WERI-Rb-1 (cell line): ENCODE measurements around the gene MYO16.
"Not testable (repeated sequence)": the region's sequence is repeated elsewhere in the genome, so short reads cannot be mapped to it uniquely, and the experiment has no call there.

ENCODE experiments used
- DNase-seq: peaks from one replicate; pipeline ENCODE4 v3.0.0-alpha.2; 2020
- H3K27ac ChIP-seq: fragments of 250-450 bp; sonication (Bioruptor Pico); 2 replicates; pipeline ENCODE4 v1.5.1; 2020; ENCODE audit warnings: mild to moderate bottlenecking, moderate library complexity
- H3K27me3 ChIP-seq: fragments of 250-450 bp; sonication (Bioruptor Pico); 2 replicates; pipeline ENCODE4 v1.5.1; 2021; ENCODE audit warnings: mild to moderate bottlenecking, low read depth, moderate library complexity; ENCODE audit not compliant: insufficient read depth, severe bottlenecking
- H3K36me3 ChIP-seq: fragments of 250-450 bp; sonication (Bioruptor Pico); 2 replicates; pipeline ENCODE4 v1.5.1; 2020; ENCODE audit warnings: mild to moderate bottlenecking, moderate library complexity
- H3K4me3 ChIP-seq: 2 replicates; pipeline ENCODE4 v1.5.1; 2011; ENCODE audit warnings: low read depth, mild to moderate bottlenecking, control low read depth, low read length
- H3K9me3 ChIP-seq: fragments of 250-450 bp; sonication (Bioruptor Pico); 2 replicates; pipeline ENCODE4 v1.5.1; 2021; ENCODE audit warnings: mild to moderate bottlenecking, moderate library complexity; ENCODE audit not compliant: severe bottlenecking
- TF ChIP-seq, protein P1 (sequence below): IDR thresholded peaks from 2 replicates; pipeline ENCODE4 v1.5.1; 2011; ENCODE audit warnings: low read depth, mild to moderate bottlenecking, control low read depth, inconsistent platforms, low read length

The MYO16 gene

DNA sequence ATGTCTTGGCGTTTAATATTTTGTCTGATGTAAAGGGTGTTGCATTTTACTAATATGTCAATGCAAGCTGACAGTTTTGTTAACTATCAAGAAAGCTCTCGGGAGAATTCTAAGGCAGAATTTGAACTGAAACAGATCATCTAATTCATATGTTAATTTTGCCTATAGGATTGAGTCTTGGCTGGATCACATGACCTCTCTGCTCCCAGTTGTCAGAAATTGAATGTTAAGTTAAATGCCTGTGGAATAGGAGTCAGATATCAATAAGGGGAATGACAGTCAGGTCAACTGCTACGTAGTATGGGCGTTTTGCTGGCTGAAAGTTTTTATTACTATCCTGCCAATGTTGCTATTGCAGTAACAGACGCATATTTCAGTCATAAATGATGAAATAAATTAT is 358.5 kb downstream of the MYO16 start:
- Histone ChIP-seq H3K27ac (no peak overlapping the region), H3K27me3 (no peaks in the 10 kb centered on the region), H3K4me3 (no peak overlapping the region), H3K9me3 (peaks cover 3% of the 10 kb centered on the region), H3K36me3 (no peaks in the 10 kb centered on the region)
- DNase-seq: no peak
- TF ChIP-seq, protein P1, sequence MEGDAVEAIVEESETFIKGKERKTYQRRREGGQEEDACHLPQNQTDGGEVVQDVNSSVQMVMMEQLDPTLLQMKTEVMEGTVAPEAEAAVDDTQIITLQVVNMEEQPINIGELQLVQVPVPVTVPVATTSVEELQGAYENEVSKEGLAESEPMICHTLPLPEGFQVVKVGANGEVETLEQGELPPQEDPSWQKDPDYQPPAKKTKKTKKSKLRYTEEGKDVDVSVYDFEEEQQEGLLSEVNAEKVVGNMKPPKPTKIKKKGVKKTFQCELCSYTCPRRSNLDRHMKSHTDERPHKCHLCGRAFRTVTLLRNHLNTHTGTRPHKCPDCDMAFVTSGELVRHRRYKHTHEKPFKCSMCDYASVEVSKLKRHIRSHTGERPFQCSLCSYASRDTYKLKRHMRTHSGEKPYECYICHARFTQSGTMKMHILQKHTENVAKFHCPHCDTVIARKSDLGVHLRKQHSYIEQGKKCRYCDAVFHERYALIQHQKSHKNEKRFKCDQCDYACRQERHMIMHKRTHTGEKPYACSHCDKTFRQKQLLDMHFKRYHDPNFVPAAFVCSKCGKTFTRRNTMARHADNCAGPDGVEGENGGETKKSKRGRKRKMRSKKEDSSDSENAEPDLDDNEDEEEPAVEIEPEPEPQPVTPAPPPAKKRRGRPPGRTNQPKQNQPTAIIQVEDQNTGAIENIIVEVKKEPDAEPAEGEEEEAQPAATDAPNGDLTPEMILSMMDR: no peak

DNA sequence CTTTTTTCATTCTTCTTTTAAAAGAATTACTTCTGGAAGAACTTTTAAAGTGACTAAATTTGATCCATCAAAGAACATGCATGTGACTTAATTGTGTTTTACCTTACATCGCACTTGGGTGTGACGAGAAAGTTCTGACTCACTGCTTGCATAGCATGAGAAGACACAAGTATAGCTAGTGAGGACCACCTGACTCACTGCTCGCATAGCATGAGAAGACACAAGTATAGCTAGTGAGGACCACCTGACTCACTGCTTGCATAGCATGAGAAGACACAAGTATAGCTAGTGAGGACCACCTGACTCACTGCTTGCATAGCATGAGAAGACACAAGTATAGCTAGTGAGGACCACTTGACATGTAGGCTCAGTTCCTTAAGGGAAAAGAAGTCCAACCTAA is 362.0 kb downstream of the MYO16 start:
- not testable (repeated sequence) for H3K27ac ChIP-seq, H3K9me3 ChIP-seq, DNase-seq, H3K27me3 ChIP-seq, H3K4me3 ChIP-seq, H3K36me3 ChIP-seq

GRCh38 chr13:108993346-108993745 is 363.9 kb downstream of the MYO16 start:
- Histone ChIP-seq H3K9me3 (no peaks in the 10 kb centered on the region), H3K4me3 (no peak overlapping the region), H3K36me3 (no peaks in the 10 kb centered on the region), H3K27ac (no peak overlapping the region), H3K27me3 (no peaks in the 10 kb centered on the region)
- DNase-seq: no peak
- TF ChIP-seq, protein P1: no peak

DNA sequence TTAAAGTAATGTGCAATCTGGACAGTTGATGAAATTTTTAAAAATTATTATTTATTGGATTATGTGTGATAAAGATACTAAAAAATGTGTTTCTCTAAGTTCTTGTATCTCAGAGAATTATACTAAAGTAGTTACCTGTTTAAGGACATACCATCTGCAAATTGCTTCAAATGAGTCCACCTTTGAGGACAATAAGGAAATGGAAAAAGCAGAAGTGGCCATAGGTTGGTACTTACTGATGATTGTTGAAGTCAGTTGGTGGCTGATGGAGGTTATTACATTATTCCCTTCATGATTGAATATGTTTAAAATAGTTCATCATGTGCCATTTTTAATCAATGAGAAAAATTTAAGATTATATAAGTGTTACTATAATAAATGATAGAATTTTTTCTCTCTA is 367.0 kb downstream of the MYO16 start:
- no peak for DNase-seq
- no peaks in the 10 kb centered on the region for H3K27me3 ChIP-seq
- no peaks in the 10 kb centered on the region for H3K9me3 ChIP-seq
- no peak overlapping the region for H3K4me3 ChIP-seq
- no peak overlapping the region for H3K27ac ChIP-seq
- no peaks in the 10 kb centered on the region for H3K36me3 ChIP-seq
- TF ChIP-seq, protein P1: no peak

DNA sequence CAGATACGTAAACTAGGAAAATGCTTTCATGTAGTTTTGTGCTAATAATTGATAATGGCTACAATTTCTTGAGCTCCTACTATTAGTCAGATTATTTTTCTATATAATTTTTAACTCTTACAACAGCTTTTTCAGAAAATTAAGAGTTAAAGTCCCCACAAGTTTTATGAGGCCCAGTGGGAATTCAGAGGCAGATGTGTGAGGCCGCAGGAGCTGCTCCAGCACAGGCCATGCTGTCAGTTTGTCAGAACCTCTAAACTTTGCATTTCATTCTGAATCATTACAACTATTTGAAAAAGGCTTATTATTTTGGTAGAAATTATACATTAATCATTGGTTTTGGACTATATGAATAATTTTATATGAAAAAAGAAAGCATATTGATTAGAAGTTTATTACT is 370.8 kb downstream of the MYO16 start:
- no peaks in the 10 kb centered on the region for H3K9me3 ChIP-seq
- H3K4me3 ChIP-seq: no peak overlapping the region
- no peaks in the 10 kb centered on the region for H3K36me3 ChIP-seq
- no peak overlapping the region for H3K27ac ChIP-seq
- TF ChIP-seq, protein P1: no peak
- DNase-seq: no peak
- H3K27me3 ChIP-seq: no peaks in the 10 kb centered on the region

- DNase-seq: no peak
- no peak overlapping the region for H3K27ac ChIP-seq
- H3K9me3 ChIP-seq: no peaks in the 10 kb centered on the region
- no peaks in the 10 kb centered on the region for H3K27me3 ChIP-seq
- H3K4me3 ChIP-seq: no peak overlapping the region
- H3K36me3 ChIP-seq: no peaks in the 10 kb centered on the region
- TF ChIP-seq, protein P1: no peak
Measured at GRCh38 chr13:109002934-109003333, 373.5 kb downstream of the MYO16 start.
